Stimulated activated CD4-positive, alpha-beta T cell treated with anti-CD3 and anti-CD28 coated beads, Interleukin-1b, Interleukin-23, amount 100 ng/mL, for 24 hours (primary cell): ENCODE results near the gene GPX4.

Source experiments
- DNase-seq, 4 experiments: peaks; one replicate each; pipeline ENCODE4 v3.0.0-alpha.2; 2020; ENCODE audit warnings: low read depth in 4 of 4, low spot score in 1 of 4

The GPX4 gene

DNA sequence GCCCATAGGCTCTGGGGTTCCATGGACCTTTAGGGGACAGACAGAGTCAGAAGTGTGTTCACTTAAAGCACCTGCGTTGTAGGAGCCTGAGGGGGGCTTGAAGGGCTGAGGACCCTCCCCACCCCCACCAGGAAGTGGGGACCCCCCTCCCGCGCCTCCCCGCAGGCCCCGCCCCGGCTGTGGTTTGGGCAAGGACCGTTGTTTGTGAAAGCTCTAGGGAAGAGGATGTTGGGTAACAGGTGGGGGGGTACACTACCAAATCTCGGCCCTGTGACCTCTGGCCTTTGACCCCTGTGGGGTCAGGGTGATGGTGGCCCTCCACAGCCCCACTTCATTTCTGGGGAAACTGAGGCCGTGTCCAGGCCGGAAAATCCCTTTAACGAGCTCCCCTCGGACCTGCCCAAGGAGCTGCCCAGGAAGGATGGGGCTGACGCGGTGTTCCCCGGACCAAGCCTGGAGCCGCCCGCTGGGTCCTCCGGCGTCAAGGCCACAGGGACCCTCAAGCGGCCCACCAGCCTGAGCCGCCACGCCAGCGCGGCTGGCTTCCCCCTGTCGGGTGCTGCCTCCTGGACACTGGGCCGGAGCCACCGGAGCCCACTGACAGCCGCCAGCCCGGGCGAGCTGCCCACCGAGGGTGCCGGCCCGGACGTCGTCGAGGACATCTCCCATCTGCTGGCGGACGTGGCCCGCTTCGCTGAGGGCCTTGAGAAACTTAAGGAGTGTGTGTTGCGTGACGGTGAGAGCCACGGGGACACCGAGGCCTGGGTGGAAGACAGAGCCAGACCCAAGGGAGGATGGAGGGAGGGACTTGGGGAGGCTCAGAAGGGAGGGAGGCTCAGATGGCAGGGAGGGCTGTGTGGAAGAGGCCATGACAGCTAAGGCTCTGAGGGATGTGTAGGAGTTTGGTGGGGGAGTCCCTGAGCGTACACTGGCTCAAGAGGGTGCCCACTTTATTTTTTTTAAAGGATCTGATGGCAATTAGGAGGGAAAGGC, 35.5 kb upstream of the GPX4 start:
- DNase-seq, result no peak

DNA sequence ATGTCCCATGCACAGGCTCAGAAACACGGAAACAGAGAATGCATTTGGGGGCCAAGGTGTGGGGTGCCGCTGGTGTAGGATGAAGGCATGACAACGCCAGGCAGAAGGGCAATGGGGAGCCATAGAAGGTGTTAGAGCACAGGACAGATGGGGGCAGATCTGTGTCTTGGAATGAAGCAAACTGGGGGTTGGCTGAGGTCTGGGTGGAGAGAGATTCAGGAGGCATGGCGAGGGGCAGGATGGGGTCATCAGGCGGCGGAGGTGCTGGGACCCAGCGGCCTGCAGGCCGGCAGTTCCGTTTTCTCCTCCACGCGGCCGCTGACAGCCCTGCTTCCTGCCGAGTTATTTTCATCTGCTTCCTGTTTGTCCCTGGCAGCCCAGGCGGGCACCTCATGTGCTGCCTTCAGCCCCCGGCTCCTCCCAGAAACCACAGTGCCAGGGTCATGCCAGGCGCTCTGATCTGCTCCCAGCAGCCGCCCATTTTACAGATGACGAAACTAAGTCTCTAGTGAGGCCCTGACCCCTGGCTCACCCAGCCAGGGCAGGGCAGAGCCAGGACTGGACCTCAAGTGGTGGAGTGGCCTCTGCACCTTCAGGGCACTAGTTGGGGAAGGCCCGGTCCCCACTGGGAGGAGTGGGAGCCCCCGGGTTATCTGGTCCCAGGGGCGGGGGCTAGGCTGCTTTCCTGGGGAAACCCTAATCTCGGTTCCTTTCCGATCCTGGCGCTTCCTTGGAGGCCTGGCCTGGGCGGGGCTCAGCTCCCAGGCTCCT, 34.6 kb upstream of the GPX4 start:
- DNase-seq, result no peak

GRCh38 chr19:1070576-1070930, 33.2 kb upstream of the GPX4 start:
- no peak for DNase-seq

GRCh38 chr19:1070931-1071791, 32.6 kb upstream of the GPX4 start:
- no peak for DNase-seq

- DNase-seq, result no peak
Measured at GRCh38 chr19:1072371-1073015, 31.3 kb upstream of the GPX4 start.

DNA sequence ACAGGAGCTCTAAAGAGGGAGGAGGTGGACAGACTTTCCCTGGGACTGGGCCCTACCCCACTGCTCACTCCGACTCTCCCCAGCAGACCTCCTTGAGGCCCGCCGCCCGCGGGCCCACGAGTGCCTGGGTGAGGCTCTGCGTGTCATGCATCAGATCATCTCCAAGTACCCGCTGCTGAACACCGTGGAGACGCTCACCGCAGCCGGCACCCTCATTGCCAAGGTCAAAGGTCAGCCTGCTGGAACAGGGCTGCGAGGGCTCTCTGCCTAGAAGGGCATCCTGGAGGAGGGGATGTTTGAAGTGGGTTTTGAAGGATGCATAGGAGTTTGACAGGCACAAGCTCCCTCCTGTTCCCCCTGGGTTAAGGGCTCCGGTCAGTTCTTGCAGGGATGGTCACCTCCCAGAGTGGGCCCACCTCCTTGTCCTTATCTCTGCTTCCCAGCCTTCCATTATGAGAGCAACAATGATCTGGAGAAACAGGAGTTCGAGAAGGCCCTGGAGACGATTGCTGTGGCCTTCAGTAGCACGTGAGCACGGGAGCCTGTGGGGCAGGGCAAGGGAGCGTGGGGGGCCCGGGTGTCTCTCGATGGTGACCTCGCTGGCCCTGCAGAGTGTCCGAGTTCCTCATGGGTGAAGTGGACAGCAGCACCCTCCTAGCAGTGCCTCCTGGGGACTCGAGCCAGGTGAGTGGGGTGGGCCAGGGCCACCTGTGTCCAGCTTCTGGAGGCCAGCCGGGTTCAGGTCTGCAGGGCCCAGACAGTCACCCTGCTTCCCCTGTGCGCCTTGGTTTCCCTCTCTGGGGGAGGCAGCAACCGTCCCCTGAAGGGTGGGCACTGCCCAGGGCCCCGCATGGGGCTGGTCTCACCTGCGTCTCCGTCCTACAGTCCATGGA, 30.5 kb upstream of the GPX4 start:
- DNase-seq, result no peak

- no peak for DNase-seq
Measured at GRCh38 chr19:1073956-1074517, 29.8 kb upstream of the GPX4 start.

GRCh38 chr19:1074544-1075283, 29.1 kb upstream of the GPX4 start:
- DNase-seq, result peak; percentile 65 to 82 (median 72)

GRCh38 chr19:1076046-1076386, 27.8 kb upstream of the GPX4 start:
- no peak for DNase-seq

GRCh38 chr19:1076951-1077350, 26.8 kb upstream of the GPX4 start:
- DNase-seq, result peak; percentile 66 to 89 (median 75)

- DNase-seq, result peak in 1 of 4 experiments; percentile 79
Measured at GRCh38 chr19:1079566-1080111, 24.2 kb upstream of the GPX4 start.

- DNase-seq, result no peak
Measured at GRCh38 chr19:1080360-1081161, 23.2 kb upstream of the GPX4 start.

DNA sequence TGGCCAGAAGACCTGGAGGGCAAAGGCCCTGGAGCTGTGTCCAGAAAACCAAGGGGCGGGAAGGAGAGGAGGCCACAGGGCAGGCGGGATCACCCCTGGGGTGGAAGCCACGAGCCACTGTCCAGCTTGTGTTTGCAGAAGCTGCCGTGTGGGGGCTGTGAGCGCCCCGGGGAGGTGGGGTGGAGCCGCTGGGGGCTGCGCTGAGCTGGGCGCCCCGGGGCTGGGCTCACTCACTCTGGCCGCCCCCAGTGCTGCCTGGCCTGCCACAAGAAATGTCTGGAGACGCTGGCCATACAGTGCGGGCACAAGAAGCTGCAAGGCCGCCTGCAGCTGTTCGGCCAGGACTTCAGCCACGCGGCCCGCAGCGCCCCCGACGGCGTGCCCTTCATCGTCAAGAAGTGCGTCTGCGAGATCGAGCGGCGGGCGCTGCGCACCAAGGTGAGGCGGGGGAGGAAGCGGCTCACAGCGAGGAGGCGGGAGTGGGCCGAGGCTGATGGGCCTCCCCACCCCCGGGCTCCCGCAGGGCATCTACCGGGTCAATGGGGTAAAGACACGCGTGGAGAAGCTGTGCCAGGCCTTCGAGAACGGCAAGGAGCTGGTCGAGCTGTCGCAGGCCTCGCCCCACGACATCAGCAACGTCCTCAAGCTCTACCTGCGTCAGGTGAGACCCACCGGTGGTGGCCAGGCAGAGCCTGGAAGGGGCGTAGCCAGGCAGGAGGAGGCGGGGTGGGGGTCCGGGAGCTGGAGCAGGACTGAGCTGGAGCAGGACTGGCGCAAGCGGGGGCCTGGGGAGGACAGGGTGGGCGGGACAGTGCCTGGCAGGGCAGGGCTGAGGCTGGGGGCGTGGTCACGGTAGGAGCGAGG, 22.3 kb upstream of the GPX4 start:
- DNase-seq, result no peak

GRCh38 chr19:1082165-1082927, 21.4 kb upstream of the GPX4 start:
- peak in 1 of 4 experiments; percentile 76 for DNase-seq

GRCh38 chr19:1082928-1083816, 20.6 kb upstream of the GPX4 start:
- DNase-seq, result no peak
